DOHH2 (cell line): Measurements from ENCODE around the gene FREM3.

Source experiments
- H3F3A ChIP-seq: fragments of 200-600 bp; sonication (generic), shearing (Covaris generic); 2 replicates; pipeline ENCODE4 v1.6.0; 2016; ENCODE audit warnings: antibody characterized with exemption, mild to moderate bottlenecking; ENCODE audit not compliant: control insufficient read depth, insufficient read depth
- H3K27ac ChIP-seq: fragments of 200-600 bp; sonication (generic); 2 replicates; pipeline ENCODE4 v1.5.1; 2014; ENCODE audit warnings: low read depth, mild to moderate bottlenecking, low read length, moderate library complexity
- H3K27me3 ChIP-seq: fragments of 200-600 bp; sonication (generic); 2 replicates; pipeline ENCODE4 v1.6.1; 2014; ENCODE audit warnings: mild to moderate bottlenecking, low read length, mixed read lengths; ENCODE audit not compliant: control insufficient read depth
- H3K36me3 ChIP-seq: fragments of 200-600 bp; sonication (generic); 2 replicates; pipeline ENCODE4 v1.6.1; 2014; ENCODE audit warnings: mild to moderate bottlenecking, low read length, moderate library complexity, mixed read lengths; ENCODE audit not compliant: control insufficient read depth
- H3K4me1 ChIP-seq: fragments of 200-600 bp; sonication (generic); 2 replicates; pipeline ENCODE4 v1.6.1; 2014; ENCODE audit warnings: mild to moderate bottlenecking, low read length, mixed read lengths; ENCODE audit not compliant: control insufficient read depth
- H3K4me2 ChIP-seq: fragments of 200-600 bp; sonication (generic); 2 replicates; pipeline ENCODE4 v1.6.0; 2014; ENCODE audit warnings: mild to moderate bottlenecking, low read length, moderate library complexity
- H3K4me3 ChIP-seq: fragments of 200-600 bp; sonication (generic); 2 replicates; pipeline ENCODE4 v1.5.1; 2014; ENCODE audit warnings: mild to moderate bottlenecking, low read length, mixed read lengths
- H3K79me2 ChIP-seq: fragments of 200-600 bp; sonication (generic); 2 replicates; pipeline ENCODE4 v1.6.1; 2014; ENCODE audit warnings: mild to moderate bottlenecking, low read length, mixed read lengths; ENCODE audit not compliant: control insufficient read depth
- H3K9me2 ChIP-seq: fragments of 200-600 bp; sonication (generic); replicated peaks from 2 replicates; pipeline ENCODE4 v1.6.1; 2014; ENCODE audit warnings: mild to moderate bottlenecking, low read length, mixed read lengths; ENCODE audit not compliant: control insufficient read depth
- H3K9me3 ChIP-seq: fragments of 200-600 bp; sonication (generic); 2 replicates; pipeline ENCODE4 v1.6.1; 2014; ENCODE audit warnings: antibody characterized with exemption, low read length, mixed read lengths; ENCODE audit not compliant: control insufficient read depth, insufficient read depth
- H4K20me1 ChIP-seq: fragments of 200-600 bp; sonication (generic); 2 replicates; pipeline ENCODE4 v1.6.0; 2014; ENCODE audit warnings: low read depth, mild to moderate bottlenecking, antibody characterized with exemption, low read length, moderate library complexity; ENCODE audit not compliant: control insufficient read depth, insufficient read depth
- CTCF ChIP-seq: fragments of 200-600 bp; sonication (generic); IDR thresholded peaks from one replicate; pipeline ENCODE4 v1.5.1; 2014; ENCODE audit warnings: antibody characterized with exemption, mild to moderate bottlenecking, low read depth, low read length; ENCODE audit not compliant: poor library complexity, severe bottlenecking
- EZH2phosphoT487 ChIP-seq: fragments of 200-600 bp; sonication (generic); IDR thresholded peaks from 2 replicates; pipeline ENCODE4 v1.6.1; 2017; ENCODE audit warnings: borderline replicate concordance, mild to moderate bottlenecking, antibody characterized with exemption, low read length, moderate library complexity, mixed read lengths

FREM3 gene

GRCh38 chr4:143564472-143564871 lies 136.0 kb downstream of the FREM3 start:
- H3K4me3 ChIP-seq, result no peak overlapping the region
- H4K20me1 ChIP-seq, result no peaks in the 10 kb centered on the region
- no peaks in the 10 kb centered on the region for H3K9me2 ChIP-seq
- no peak overlapping the region for H3K4me2 ChIP-seq
- 0 out of 2 replicates have a peak, but pooled peaks cover 5% of the 10 kb centered on the region for H3F3A ChIP-seq
- H3K27ac ChIP-seq, result no peak overlapping the region
- H3K36me3 ChIP-seq, result no peaks in the 10 kb centered on the region
- peaks cover 21% of the 10 kb centered on the region for H3K4me1 ChIP-seq
- H3K9me3 ChIP-seq, result peaks cover 3% of the 10 kb centered on the region; the same call in 1 of the 2 replicates
- TF ChIP-seq CTCF (no peak), EZH2phosphoT487 (no peak)
- peaks cover 5% of the 10 kb centered on the region; the same call in 1 of the 2 replicates for H3K79me2 ChIP-seq
- H3K27me3 ChIP-seq, result no peaks in the 10 kb centered on the region

- Histone ChIP-seq H3K27me3 (no peaks in the 10 kb centered on the region), H3K4me3 (peak overlapping the region; percentile 77), H3K4me1 (peaks cover 18% of the 10 kb centered on the region), H3K79me2 (peaks cover 5% of the 10 kb centered on the region; the same call in 1 of the 2 replicates), H3K9me2 (no peaks in the 10 kb centered on the region), H3K36me3 (peaks cover 6% of the 10 kb centered on the region), H3K9me3 (peaks cover 3% of the 10 kb centered on the region; the same call in 1 of the 2 replicates), H3K27ac (no peak overlapping the region), H3F3A (peaks cover 19% of the 10 kb centered on the region), H3K4me2 (peak overlapping the region; percentile 71), H4K20me1 (no peaks in the 10 kb centered on the region)
- no peak for TF ChIP-seq EZH2phosphoT487
- no peak for TF ChIP-seq CTCF
Observed at GRCh38 chr4:143559757-143560147, 140.7 kb downstream of the FREM3 start.

GRCh38 chr4:143558823-143559756 lies 141.4 kb downstream of the FREM3 start:
- peaks cover 12% of the 10 kb centered on the region for H3K36me3 ChIP-seq
- peaks cover 19% of the 10 kb centered on the region for H3F3A ChIP-seq
- no peaks in the 10 kb centered on the region for H4K20me1 ChIP-seq
- peaks cover 3% of the 10 kb centered on the region; the same call in 1 of the 2 replicates for H3K9me3 ChIP-seq
- peaks cover 18% of the 10 kb centered on the region for H3K4me1 ChIP-seq
- H3K4me3 ChIP-seq, result peak overlapping the region; percentile 77
- no peaks in the 10 kb centered on the region for H3K9me2 ChIP-seq
- H3K27me3 ChIP-seq, result no peaks in the 10 kb centered on the region
- H3K79me2 ChIP-seq, result peaks cover 5% of the 10 kb centered on the region; the same call in 1 of the 2 replicates
- peak; percentile 97 for TF ChIP-seq CTCF
- no peak for TF ChIP-seq EZH2phosphoT487
- peak overlapping the region; percentile 71 for H3K4me2 ChIP-seq
- H3K27ac ChIP-seq, result peak overlapping the region; percentile 25; the same call in 1 of the 2 replicates
